Measurements from ENCODE around the gene ATP4A.

Gene ATP4A

DNA sequence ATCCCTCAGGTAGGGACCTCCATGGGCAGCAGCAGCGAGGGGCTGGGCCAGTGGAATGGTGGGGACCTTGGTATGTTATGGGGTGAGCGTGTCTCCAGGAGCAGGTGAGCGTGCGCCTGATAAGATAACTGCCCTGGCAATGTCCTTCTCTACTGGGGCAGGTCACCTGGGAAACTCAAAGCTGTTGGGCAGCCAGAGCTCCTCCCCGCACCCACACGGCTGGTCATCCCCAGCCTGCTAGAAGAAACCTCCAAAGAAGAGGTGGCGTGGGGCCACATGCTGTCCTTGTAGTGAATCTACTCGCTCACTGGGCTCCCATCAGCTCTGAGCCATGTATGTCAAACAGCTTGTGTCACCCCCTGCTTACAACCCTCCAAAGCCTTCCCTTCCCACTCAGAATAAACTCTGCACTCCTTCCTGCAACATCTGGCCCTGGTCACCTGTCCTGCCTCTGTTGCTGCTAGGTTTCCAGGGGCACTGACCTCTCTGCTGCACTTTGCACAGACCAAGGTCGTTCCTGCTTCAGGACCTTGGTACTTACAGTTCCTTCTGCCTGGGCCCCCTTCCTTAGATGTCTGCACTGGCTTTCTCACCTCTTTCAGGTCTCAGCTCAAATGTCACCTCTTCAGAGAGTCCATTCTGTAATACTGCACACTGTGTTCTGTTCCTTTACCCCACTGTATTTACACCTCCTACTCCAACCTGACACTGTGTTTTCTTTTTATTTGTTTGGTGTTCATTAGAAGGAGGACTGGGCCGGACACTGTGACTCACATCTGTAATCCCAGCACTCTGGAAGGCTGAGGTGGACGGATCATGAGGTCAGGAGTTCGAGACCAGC lies 1.8 kb upstream of the ATP4A start:
- DNase-seq, result no peak

GRCh38 chr19:35562776-35563175 lies 682 bp downstream of the ATP4A start:
- no peak for DNase-seq

DNA sequence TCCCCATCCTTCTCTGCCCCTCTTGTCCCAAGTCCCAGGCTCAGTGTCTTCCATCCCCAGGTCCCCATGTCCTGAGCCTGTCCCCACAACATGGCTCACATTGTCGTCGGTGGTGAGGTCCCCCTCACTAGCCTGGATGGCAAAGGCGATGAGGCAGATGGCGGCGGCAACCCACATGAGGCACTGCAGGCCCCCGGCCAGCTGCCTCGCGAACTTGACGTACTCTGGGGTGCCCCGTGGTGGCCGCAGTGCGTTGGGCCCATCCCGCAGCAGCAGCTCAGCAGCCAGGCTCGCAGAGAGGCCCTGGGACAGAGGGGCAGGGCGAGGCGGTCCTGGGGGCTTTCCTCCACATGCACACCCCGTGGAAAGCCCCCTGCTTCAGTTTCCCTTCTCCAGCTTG lies 1.1 kb downstream of the ATP4A start:
- DNase-seq, result no peak

DNA sequence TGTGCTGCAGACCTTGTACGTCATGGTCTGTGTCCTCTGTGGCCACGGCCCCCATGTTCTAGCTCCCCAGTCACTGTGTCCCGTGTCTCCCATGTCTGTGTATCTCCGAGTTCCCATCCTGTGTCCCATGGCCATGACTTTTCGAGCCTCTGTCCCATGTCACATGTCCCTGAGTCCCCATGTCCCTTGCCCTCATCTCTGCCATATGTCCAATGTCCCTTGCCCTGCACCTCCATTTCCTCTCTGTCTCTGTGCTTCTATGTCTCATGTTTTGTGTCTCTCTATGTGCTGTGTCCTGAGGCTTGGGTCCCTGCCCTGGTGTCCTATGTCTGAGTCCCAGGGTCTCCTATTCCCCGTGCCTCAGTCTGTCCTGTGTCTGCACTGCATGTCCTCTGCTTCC lies 2.0 kb downstream of the ATP4A start:
- DNase-seq, result no peak

- no peak for DNase-seq
These were observed 2.8 kb downstream of the ATP4A start for GRCh38 chr19:35560677-35561076.

DNA sequence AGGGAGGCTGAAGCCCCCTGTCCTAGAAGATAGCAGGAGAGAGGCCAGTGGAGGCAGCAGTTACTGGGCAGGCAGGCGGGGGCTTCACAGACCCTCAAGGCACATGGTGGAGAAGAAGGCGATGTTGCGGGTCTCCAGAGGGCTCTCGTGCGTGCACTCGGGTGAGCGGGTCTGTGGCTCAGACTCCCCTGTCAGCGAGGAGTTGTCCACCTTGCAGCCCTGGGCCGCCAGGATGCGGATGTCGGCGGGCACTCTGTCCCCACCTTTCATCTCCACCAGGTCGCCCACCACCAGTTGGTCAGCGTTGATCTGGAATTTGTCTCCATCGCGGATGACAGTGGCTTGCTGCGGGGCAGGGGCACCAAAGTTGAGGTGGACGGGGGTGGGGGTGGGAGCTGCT lies 3.2 kb downstream of the ATP4A start:
- DNase-seq, result no peak

DNA sequence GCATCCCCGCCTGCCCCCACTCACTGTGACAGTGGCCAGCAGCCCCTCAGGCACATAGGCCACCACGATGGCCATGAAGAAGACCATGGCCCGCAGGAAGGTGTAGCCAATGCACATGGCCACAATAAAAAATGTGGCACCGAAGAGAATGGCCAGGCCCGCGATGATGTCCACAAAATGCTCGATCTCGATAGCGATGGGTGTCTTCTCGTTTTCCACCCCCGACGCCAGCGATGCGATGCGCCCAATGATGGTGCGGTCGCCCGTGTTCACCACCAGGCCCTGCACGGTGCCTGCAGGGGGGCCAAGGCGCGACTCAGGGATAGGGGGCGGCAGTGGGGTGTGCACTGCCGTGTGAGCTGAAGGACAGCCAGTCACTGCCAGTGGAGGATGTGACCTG lies 3.7 kb downstream of the ATP4A start:
- no peak for DNase-seq

- no peak for DNase-seq
These were observed 4.2 kb downstream of the ATP4A start for GRCh38 chr19:35559281-35559659.

- DNase-seq, result no peak
These were observed 4.8 kb downstream of the ATP4A start for GRCh38 chr19:35558400-35559280.

GRCh38 chr19:35557539-35558399 lies 5.7 kb downstream of the ATP4A start:
- DNase-seq, result peak; percentile 49

- no peak for DNase-seq
These were observed 6.5 kb downstream of the ATP4A start for GRCh38 chr19:35556846-35557538.

DNA sequence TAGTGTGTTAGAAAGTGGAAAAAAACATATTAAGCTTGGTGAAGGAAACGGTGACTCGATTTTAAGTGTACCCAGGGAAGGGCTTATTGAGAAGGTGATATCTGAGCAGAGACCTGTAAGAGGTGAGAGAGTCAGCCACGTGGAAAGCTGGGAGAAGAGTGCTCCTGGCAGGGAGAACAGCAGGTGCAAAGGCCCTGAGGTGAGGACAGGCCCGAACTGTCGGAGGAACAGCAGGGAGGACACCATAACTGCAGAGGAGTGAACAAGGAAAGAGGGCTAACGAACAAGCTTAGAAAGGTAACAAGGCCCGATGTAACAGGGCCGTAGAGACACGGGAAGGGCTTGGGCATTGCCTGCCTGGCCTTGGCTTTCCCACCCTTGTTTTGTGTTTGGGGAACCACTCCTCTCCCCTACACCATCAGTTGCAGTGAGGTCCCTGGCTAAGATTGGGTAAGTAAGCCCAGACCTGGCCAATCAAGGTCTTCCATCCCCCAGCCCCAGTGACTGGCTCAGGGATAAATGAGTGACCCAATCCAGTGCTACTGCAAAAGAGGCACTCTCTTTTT lies 7.3 kb downstream of the ATP4A start:
- no peak for DNase-seq

GRCh38 chr19:35555301-35556005 lies 8.0 kb downstream of the ATP4A start:
- DNase-seq, result peak; percentile 49

DNA sequence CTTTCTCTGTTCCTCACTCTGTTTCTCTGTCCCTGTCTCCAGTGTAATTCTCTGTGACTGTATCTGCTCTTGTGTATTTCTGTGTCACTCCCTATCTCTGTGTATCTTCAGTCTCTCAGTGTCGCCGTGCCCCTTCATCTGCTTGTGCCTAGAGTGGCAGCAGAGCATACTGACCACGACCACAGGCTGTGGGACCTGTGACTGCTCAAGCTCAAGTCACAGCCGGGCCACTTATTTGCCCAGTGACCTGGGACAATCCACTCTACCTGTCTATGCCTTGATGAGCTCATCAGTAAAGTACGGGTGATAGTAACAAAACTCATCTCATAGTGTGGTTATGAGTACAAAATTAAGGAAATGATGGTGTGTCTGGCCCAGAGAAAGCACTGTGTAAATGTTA lies 9.4 kb downstream of the ATP4A start:
- no peak for DNase-seq

DNA sequence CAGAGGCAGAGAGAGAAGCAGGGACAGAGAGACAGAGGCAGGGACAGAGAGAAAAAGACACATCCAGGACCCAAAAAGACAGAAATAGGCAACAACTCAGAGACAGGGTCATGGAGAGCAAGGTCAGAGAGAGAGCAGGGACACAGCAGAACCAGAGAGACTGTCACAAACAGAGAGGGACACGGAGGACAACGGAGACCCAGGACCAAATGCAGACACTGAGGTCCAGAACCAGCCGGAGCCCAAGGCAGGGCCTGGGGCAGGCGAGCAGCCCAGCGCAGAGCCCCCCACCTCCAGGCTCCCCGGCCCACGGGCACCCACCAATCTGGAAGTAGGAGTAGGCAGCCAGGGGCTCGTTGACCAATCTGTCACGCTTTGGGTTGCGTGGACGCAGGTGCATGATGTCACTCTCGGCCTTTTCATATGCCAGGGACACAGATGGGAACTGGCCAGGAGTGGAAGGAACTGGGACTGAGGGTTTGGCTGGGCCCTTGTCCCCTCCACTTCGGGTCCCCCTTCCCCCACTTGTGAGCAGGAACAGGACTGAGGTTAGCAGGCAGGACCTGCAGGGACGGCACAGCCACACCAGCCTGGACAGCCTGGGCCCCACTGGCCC lies 10.0 kb downstream of the ATP4A start:
- no peak for DNase-seq

- no peak for DNase-seq
These were observed 10.7 kb downstream of the ATP4A start for GRCh38 chr19:35552534-35553384.

GRCh38 chr19:35551091-35551810 lies 12.2 kb downstream of the ATP4A start:
- no peak for DNase-seq

- no peak for DNase-seq
These were observed 13.5 kb downstream of the ATP4A start for GRCh38 chr19:35549879-35550523.

Data from EL (cell line).